ENCODE data around the gene PDAP1. TPM values are rescaled to one million over a fixed set of nuclear protein-coding genes. Genes with fewer than 3 reads are reported as not detected.

PDAP1 gene
- total and polyA plus RNA-seq, 10 of the 15 experiments (the other 5 are each of a cell fraction or from before 2014, with no cell fraction given), result 6.6 to 200 (median 87.7) TPM

- TF ChIP-seq ZNF687 (IDR thresholded peaks at IDR 0.05) (no peak), NFXL1 (IDR thresholded peaks at IDR 0.05; ENCODE audit: borderline replicate concordance) (no peak), NR2F1 (conservative IDR thresholded peaks at IDR 0.05) (no peak), SIN3A (IDR thresholded peaks at IDR 0.05; ENCODE audit: low read depth, low read length) (no peak), NFYA (IDR thresholded peaks at IDR 0.05; ENCODE audit: borderline replicate concordance, low read depth, low read length) (no peak), PAX5 (IDR thresholded peaks at IDR 0.05; ENCODE audit: borderline replicate concordance, low read depth, low read length) (no peak), RFX5 (IDR thresholded peaks at IDR 0.05; ENCODE audit: low read depth, low read length) (no peak), BCL11A (IDR thresholded peaks at IDR 0.05; ENCODE audit: low read depth, low read length) (no peak), ETV6 (conservative IDR thresholded peaks at IDR 0.05 in 1 of 2, IDR thresholded peaks at IDR 0.05 in 1 of 2; ENCODE audit: borderline replicate concordance in 1 of 2, low read depth in 1 of 2) (no peak), TCF3 (IDR thresholded peaks at IDR 0.05; ENCODE audit: borderline replicate concordance, insufficient read depth, low read depth, low read length) (no peak), NFIC (IDR thresholded peaks at IDR 0.05; ENCODE audit: low read depth, low read length) (no peak), MYB (IDR thresholded peaks at IDR 0.05; ENCODE audit: borderline replicate concordance, low read depth, low read length) (no peak), KLF5 (IDR thresholded peaks at IDR 0.05; ENCODE audit: partially characterized antibody) (no peak), POLR2A (IDR thresholded peaks at IDR 0.05; ENCODE audit: low read depth, low read length) (peak; percentile 14; the same call in 1 of the 2 replicates)
- TF ChIP-seq, protein P1, sequence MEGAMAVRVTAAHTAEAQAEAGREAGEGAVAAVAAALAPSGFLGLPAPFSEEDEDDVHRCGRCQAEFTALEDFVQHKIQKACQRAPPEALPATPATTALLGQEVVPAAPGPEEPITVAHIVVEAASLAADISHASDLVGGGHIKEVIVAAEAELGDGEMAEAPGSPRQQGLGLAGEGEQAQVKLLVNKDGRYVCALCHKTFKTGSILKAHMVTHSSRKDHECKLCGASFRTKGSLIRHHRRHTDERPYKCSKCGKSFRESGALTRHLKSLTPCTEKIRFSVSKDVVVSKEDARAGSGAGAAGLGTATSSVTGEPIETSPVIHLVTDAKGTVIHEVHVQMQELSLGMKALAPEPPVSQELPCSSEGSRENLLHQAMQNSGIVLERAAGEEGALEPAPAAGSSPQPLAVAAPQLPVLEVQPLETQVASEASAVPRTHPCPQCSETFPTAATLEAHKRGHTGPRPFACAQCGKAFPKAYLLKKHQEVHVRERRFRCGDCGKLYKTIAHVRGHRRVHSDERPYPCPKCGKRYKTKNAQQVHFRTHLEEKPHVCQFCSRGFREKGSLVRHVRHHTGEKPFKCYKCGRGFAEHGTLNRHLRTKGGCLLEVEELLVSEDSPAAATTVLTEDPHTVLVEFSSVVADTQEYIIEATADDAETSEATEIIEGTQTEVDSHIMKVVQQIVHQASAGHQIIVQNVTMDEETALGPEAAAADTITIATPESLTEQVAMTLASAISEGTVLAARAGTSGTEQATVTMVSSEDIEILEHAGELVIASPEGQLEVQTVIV (IDR thresholded peaks at IDR 0.05; ENCODE audit: borderline replicate concordance, partially characterized antibody), result no peak
Measured at GRCh38 chr7:99399597-99399996, 8.8 kb downstream of the PDAP1 start (continued).
